Neuronal stem cell (in vitro differentiated cells): ENCODE measurements around the gene PHEX.

Experiments
- DNase-seq: peaks from one replicate; pipeline ENCODE4 v3.0.0-alpha.2; 2013; ENCODE audit warnings: low spot score
- H2AFZ ChIP-seq: one replicate; pipeline ENCODE4 v1.6.1; 2013; ENCODE audit warnings: mild to moderate bottlenecking, low read length, inconsistent platforms
- H2AK5ac ChIP-seq: 2 replicates; pipeline ENCODE4 v1.6.1; 2013; ENCODE audit warnings: low read depth, mild to moderate bottlenecking, inconsistent platforms, low read length, moderate library complexity, mixed read lengths
- H2BK120ac ChIP-seq: 2 replicates; pipeline ENCODE4 v1.6.1; 2013; ENCODE audit warnings: low read depth, mild to moderate bottlenecking, inconsistent platforms, low read length, moderate library complexity, mixed read lengths
- H2BK12ac ChIP-seq: one replicate; pipeline ENCODE4 v1.6.1; 2013; ENCODE audit warnings: low read length, inconsistent platforms
- H2BK15ac ChIP-seq: 2 replicates; pipeline ENCODE4 v1.6.1; 2013; ENCODE audit warnings: mild to moderate bottlenecking, low read length, inconsistent platforms, mixed read lengths
- H2BK5ac ChIP-seq: one replicate; pipeline ENCODE4 v1.6.1; 2013; ENCODE audit warnings: inconsistent platforms, mild to moderate bottlenecking, low read length, moderate library complexity
- H3K14ac ChIP-seq: one replicate; pipeline ENCODE4 v1.6.1; 2013; ENCODE audit warnings: low read length, inconsistent platforms
- H3K18ac ChIP-seq: 2 replicates; pipeline ENCODE4 v1.6.1; 2013; ENCODE audit warnings: low read length, inconsistent platforms
- H3K23ac ChIP-seq: 2 replicates; pipeline ENCODE4 v1.6.1; 2013; ENCODE audit warnings: low read depth, mild to moderate bottlenecking, mixed read lengths, low read length, inconsistent platforms; ENCODE audit not compliant: poor library complexity
- H3K27ac ChIP-seq: replicated peaks from 3 replicates; pipeline ENCODE4 v1.5.1; 2013; ENCODE audit warnings: low read length, inconsistent platforms
- H3K27me3 ChIP-seq, 3 experiments: 2 replicates each; pipeline ENCODE4 v1.6.1; 2013; ENCODE audit warnings: low read length in 3 of 3, mild to moderate bottlenecking in 2 of 3, inconsistent platforms in 1 of 3, low read depth in 1 of 3, mixed read lengths in 1 of 3, moderate library complexity in 1 of 3; ENCODE audit not compliant: control insufficient read depth in 3 of 3, insufficient read depth in 3 of 3
- H3K36me3 ChIP-seq, 2 donors: replicated peaks in 1 of 2; 2 replicates each; pipeline ENCODE4 v1.6.1; 2013; ENCODE audit warnings: low read length in 2 of 2; ENCODE audit not compliant: control insufficient read depth in 2 of 2, insufficient read depth in 2 of 2
- H3K4ac ChIP-seq: 2 replicates; pipeline ENCODE4 v1.6.1; 2013; ENCODE audit warnings: inconsistent platforms, mild to moderate bottlenecking, low read length, moderate library complexity
- H3K4me1 ChIP-seq, 2 donors: 1 replicate in 1 of 2; 2 replicates in 1 of 2; pipeline ENCODE4 v1.6.1; 2013; ENCODE audit warnings: low read length in 2 of 2, low read depth in 1 of 2; ENCODE audit not compliant: control insufficient read depth in 2 of 2, insufficient read depth in 1 of 2
- H3K4me2 ChIP-seq: one replicate; pipeline ENCODE4 v1.6.1; 2013; ENCODE audit warnings: mild to moderate bottlenecking, low read length, inconsistent platforms; ENCODE audit not compliant: insufficient read depth, poor library complexity, severe bottlenecking
- H3K4me3 ChIP-seq, 2 donors: 2 replicates each; pipeline ENCODE4 v1.5.1; 2013; ENCODE audit warnings: low read length in 2 of 2, mild to moderate bottlenecking in 2 of 2, inconsistent platforms in 1 of 2, moderate library complexity in 1 of 2
- H3K79me1 ChIP-seq: one replicate; pipeline ENCODE4 v1.6.1; 2013; ENCODE audit warnings: low read depth, mild to moderate bottlenecking, inconsistent platforms, low read length, moderate library complexity
- H3K9ac ChIP-seq: one replicate; pipeline ENCODE4 v1.6.1; 2013; ENCODE audit warnings: mild to moderate bottlenecking, low read depth, low read length, inconsistent platforms; ENCODE audit not compliant: poor library complexity
- H3K9me3 ChIP-seq, 2 donors: replicated peaks in 1 of 2; 2 replicates each; pipeline versions ENCODE3 to v1.6.1; 2013; ENCODE audit warnings: low read length in 2 of 2, mild to moderate bottlenecking in 2 of 2, inconsistent platforms in 1 of 2, low read depth in 1 of 2, mixed read lengths in 1 of 2, moderate library complexity in 1 of 2; ENCODE audit not compliant: control insufficient read depth in 2 of 2, insufficient read depth in 1 of 2
- H4K8ac ChIP-seq: one replicate; pipeline ENCODE4 v1.6.1; 2013; ENCODE audit warnings: low read depth, mild to moderate bottlenecking, inconsistent platforms, low read length, moderate library complexity
- H4K91ac ChIP-seq: one replicate; pipeline ENCODE4 v1.6.1; 2013; ENCODE audit warnings: low read length, low read depth, mild to moderate bottlenecking, inconsistent platforms; ENCODE audit not compliant: poor library complexity
- WGBS, 2 donors: extraction: QIAGEN DNeasy Blood & Tissue Kit; methylation state at CpG; one replicate each; pipeline ENCODE4 v1.1.7; 2013; ENCODE audit warnings: missing lambda C conversion rate in 2 of 2, mixed read lengths in 1 of 2; ENCODE audit not compliant: insufficient read length in 2 of 2, insufficient replicate concordance in 1 of 2; ENCODE audit errors: extremely low coverage in 2 of 2; 5-methylcytosine and 5-hydroxymethylcytosine counted together

PHEX gene

DNA sequence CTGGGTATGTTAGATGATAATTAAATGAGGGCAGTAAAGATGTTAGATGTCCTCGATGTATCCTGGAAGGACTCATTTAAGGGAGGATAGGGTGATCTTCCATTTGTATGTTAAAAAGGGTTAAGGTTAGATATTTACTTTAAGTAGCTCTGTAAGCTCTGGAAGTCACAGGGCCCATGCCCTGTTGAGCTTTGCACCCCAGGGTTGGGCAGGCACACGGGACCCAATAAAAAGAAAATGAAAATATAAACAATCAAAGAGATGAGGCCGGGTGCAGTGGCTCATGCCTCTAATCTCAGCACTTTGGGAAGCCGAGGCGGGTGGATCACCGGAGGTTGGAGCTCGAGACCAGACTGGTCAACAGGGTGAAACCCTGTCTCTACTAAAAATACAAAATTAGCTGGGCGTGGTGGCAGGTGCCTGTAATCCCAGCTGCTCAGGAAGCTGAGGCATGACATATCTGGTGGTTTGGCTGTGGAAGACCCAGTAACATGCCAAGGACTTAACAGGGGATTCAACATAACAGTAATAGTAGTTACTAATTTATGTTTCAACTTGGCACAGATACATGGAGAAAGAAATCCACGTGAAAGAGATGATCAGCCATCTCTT is 16.9 kb upstream of the PHEX start:
- no peak overlapping the region for H3K4me3 ChIP-seq
- no peak overlapping the region for H2AK5ac ChIP-seq
- H2BK120ac ChIP-seq = no peak overlapping the region
- no peaks in the 10 kb centered on the region for H3K36me3 ChIP-seq
- no peak overlapping the region for H3K14ac ChIP-seq
- H2BK15ac ChIP-seq = no peak overlapping the region
- H2BK12ac ChIP-seq = no peak overlapping the region
- no peaks in the 10 kb centered on the region for H3K27me3 ChIP-seq
- no peak overlapping the region for H3K18ac ChIP-seq
- H4K91ac ChIP-seq = no peak overlapping the region
- no peak overlapping the region for H3K27ac ChIP-seq
- H3K23ac ChIP-seq = no peak overlapping the region
- no peak for DNase-seq
- WGBS, 2 donors = no CpG with 5 or more reads among the region's 9 CpGs
- no peaks in the 10 kb centered on the region for H3K79me1 ChIP-seq
- no peak overlapping the region for H2AFZ ChIP-seq
- H3K4me2 ChIP-seq = no peak overlapping the region
- H3K4ac ChIP-seq = no peak overlapping the region
- H3K9ac ChIP-seq = no peak overlapping the region
- no peaks in the 10 kb centered on the region for H3K9me3 ChIP-seq
- no peaks in the 10 kb centered on the region for H3K4me1 ChIP-seq
- H2BK5ac ChIP-seq = no peak overlapping the region
- no peak overlapping the region for H4K8ac ChIP-seq

GRCh38 chrX:22021751-22022324 is 10.3 kb upstream of the PHEX start:
- no CpG with 5 or more reads among the region's 10 CpGs for WGBS, 2 donors
- Histone ChIP-seq H3K9ac (no peak overlapping the region), H2BK12ac (no peak overlapping the region), H3K4ac (no peak overlapping the region), H3K9me3 (no peaks in the 10 kb centered on the region), H3K27ac (no peak overlapping the region), H4K8ac (no peak overlapping the region), H3K27me3 (no peaks in the 10 kb centered on the region), H3K4me1 (no peaks in the 10 kb centered on the region), H2BK120ac (no peak overlapping the region), H3K14ac (no peak overlapping the region), H3K4me2 (no peak overlapping the region), H4K91ac (no peak overlapping the region), H3K18ac (no peak overlapping the region), H2BK15ac (no peak overlapping the region), H3K79me1 (no peaks in the 10 kb centered on the region), H2BK5ac (no peak overlapping the region), H3K4me3 (no peak overlapping the region), H3K36me3 (no peaks in the 10 kb centered on the region), H3K23ac (no peak overlapping the region), H2AK5ac (no peak overlapping the region), H2AFZ (no peak overlapping the region)
- no peak for DNase-seq

- H3K18ac ChIP-seq = no peak overlapping the region
- H3K4me3 ChIP-seq = no peak overlapping the region
- no peaks in the 10 kb centered on the region for H3K36me3 ChIP-seq
- no peak overlapping the region for H2BK15ac ChIP-seq
- no peak for DNase-seq
- no peak overlapping the region for H2AFZ ChIP-seq
- no peaks in the 10 kb centered on the region for H3K9me3 ChIP-seq
- H3K4me2 ChIP-seq = no peak overlapping the region
- no peak overlapping the region for H2BK12ac ChIP-seq
- no peak overlapping the region for H2BK120ac ChIP-seq
- H3K9ac ChIP-seq = no peak overlapping the region
- no peak overlapping the region for H4K8ac ChIP-seq
- H3K27me3 ChIP-seq = no peaks in the 10 kb centered on the region
- no peak overlapping the region for H3K4ac ChIP-seq
- no peak overlapping the region for H3K27ac ChIP-seq
- no CpG with 5 or more reads among the region's 2 CpGs for WGBS, 2 donors
- H4K91ac ChIP-seq = no peak overlapping the region
- no peak overlapping the region for H3K14ac ChIP-seq
- H2AK5ac ChIP-seq = no peak overlapping the region
- no peak overlapping the region for H3K23ac ChIP-seq
- no peaks in the 10 kb centered on the region for H3K79me1 ChIP-seq
- H3K4me1 ChIP-seq = no peaks in the 10 kb centered on the region
- no peak overlapping the region for H2BK5ac ChIP-seq
These were observed 7.5 kb upstream of the PHEX start for GRCh38 chrX:22024577-22024976.

- no peak overlapping the region for H3K4me2 ChIP-seq
- no peak overlapping the region for H4K8ac ChIP-seq
- H2AFZ ChIP-seq = no peak overlapping the region
- no peaks in the 10 kb centered on the region for H3K36me3 ChIP-seq
- H3K9me3 ChIP-seq = no peaks in the 10 kb centered on the region
- H2AK5ac ChIP-seq = no peak overlapping the region
- H3K27ac ChIP-seq = no peak overlapping the region
- no peak for DNase-seq
- no peak overlapping the region for H4K91ac ChIP-seq
- WGBS, 2 donors = no CpG with 5 or more reads among the region's 7 CpGs
- H3K27me3 ChIP-seq = no peaks in the 10 kb centered on the region
- H3K18ac ChIP-seq = no peak overlapping the region
- H3K23ac ChIP-seq = no peak overlapping the region
- H3K9ac ChIP-seq = no peak overlapping the region
- no peak overlapping the region for H2BK15ac ChIP-seq
- H3K4me1 ChIP-seq = no peaks in the 10 kb centered on the region
- H3K14ac ChIP-seq = no peak overlapping the region
- H2BK5ac ChIP-seq = no peak overlapping the region
- H2BK120ac ChIP-seq = no peak overlapping the region
- no peaks in the 10 kb centered on the region for H3K79me1 ChIP-seq
- no peak overlapping the region for H3K4me3 ChIP-seq
- H2BK12ac ChIP-seq = no peak overlapping the region
- no peak overlapping the region for H3K4ac ChIP-seq
These were observed 6.4 kb upstream of the PHEX start for GRCh38 chrX:22025751-22026150.
